GM10266 (cell line): ENCODE measurements around the gene CYP3A5.
"Not testable (repeated sequence)": the region's sequence is repeated elsewhere in the genome, so short reads cannot be mapped to it uniquely, and the experiment has no call there.

Experiments used
- DNase-seq: peaks from one replicate; pipeline ENCODE4 v3.0.0; 2012; ENCODE audit errors: extremely low spot score
- TF ChIP-seq, protein P1 (sequence below): IDR thresholded peaks from 2 replicates; pipeline ENCODE4 v1.5.1; 2012; ENCODE audit warnings: mild to moderate bottlenecking, low read depth; ENCODE audit not compliant: control insufficient read depth, insufficient read depth; ENCODE audit errors: missing control alignments

Gene CYP3A5

DNA sequence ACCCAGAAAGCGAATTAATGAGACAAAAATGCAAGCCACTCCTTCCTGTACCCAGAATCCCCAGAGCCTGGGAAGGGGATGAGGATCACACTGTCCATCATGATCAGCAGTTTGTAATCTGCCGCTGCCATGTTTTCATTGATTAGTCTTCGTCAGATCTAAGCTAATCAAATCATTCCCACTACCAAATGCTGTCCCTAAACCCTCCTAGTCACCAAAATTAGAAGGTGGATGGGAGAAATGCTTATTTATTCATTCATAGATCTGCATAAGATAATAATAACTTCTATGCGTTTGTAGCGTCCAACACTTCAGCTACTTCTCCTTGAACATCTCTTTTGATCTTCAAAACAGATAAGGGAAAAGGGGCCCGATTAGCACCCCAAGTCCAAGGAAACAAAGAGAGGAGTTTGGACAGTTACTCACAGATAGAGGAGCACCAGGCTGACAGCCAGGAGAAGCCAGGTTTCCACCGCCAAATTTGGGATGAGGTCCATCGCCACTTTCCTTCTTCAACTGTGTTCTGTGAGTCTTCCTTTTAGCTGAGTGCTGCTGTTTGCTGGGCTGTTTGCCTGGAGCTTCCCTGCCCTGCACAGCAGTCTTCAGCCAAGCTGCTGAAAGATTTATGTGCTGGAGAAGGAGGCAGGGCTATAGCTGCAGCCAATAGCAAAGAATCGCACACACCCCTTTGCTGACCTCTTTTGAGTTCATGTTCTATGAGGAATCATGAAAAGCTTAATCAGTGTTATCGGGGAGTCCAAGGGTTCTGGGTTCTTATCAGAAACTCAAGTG is at the start of gene CYP3A5:
CYP3A5 (minus strand) TSS at position 597 of the 792 bp plus-strand sequence; CDS start at position 497, 100 bp downstream.
- TF ChIP-seq, protein P1, sequence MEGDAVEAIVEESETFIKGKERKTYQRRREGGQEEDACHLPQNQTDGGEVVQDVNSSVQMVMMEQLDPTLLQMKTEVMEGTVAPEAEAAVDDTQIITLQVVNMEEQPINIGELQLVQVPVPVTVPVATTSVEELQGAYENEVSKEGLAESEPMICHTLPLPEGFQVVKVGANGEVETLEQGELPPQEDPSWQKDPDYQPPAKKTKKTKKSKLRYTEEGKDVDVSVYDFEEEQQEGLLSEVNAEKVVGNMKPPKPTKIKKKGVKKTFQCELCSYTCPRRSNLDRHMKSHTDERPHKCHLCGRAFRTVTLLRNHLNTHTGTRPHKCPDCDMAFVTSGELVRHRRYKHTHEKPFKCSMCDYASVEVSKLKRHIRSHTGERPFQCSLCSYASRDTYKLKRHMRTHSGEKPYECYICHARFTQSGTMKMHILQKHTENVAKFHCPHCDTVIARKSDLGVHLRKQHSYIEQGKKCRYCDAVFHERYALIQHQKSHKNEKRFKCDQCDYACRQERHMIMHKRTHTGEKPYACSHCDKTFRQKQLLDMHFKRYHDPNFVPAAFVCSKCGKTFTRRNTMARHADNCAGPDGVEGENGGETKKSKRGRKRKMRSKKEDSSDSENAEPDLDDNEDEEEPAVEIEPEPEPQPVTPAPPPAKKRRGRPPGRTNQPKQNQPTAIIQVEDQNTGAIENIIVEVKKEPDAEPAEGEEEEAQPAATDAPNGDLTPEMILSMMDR = no peak

DNA sequence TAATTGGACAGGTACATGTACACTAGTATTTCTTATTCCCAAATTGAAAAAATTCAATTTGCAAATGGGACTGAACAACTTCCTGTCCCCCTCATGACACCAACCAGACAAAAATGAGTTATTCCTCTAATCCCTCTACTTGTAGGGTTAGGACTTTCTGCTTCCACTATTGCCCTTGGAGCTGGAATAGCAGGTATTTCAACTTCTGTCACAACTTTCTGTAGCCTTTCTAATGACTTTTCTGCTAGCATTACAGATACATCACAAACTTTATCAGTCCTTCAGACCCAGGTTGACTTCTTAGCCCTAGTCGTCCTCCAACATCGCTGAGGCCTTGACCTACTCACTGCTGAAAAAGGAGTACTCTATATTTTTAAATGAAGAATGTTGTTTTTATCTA is 48.8 kb upstream of the CYP3A5 start:
- no peak for DNase-seq
- TF ChIP-seq, protein P1 = no peak

More for the DNA sequence above, at the start of gene CYP3A5:
- DNase-seq = no peak

DNA sequence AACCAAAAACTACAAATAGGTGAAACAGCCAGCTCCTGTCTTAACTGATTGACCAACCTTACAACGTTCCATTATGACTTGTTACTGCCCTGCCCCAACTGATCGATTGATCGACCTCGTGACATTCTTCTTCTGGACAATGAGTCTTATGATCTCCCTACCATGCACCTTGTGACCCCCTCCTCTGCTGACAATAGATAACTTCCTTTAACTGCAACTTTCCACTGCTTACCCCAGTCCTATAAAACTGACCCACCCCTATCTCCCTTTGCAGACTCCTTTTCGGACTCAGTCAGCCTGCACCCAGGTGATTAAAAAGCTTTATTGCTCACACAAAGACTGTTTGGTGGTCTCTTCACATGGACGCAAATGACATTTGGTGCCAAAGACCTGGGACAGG is 43.4 kb upstream of the CYP3A5 start:
- not testable (repeated sequence) for DNase-seq

DNA sequence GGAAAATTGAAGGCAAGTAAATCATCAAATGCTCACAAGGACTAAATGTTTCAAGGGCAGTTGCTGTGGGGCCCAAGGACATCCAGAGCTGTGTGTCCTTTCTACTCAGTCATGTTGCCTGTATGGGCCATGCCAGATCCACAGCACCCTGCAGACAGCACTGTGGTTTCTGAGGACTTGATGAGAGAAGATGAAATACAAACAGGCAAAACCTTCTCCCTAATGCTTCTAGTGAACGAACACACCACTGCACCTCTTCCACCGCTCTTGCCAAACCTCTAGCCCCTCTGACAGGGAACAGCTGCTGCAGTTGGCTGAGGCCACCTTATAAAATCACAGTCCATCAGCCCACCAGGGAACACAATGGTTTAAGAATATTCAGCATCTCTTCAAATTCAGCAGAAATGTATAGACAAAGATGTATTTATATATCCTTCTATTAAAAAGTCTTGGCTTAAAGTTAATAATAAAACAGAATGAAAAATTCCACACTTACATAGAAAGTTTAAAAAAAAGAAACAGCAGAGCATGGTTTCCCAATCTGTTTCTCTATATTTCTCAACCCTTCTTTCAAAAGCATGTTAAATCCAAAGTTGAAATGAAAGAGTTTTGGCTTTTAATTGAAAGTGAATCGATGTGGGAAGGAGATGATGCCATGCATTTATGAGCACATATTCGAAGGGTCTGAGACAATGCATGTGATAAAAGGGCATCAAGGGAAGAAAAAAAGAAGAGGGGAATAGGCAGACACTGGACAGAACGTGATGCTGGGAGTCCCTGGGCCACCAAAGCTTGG is 41.2 kb upstream of the CYP3A5 start:
- TF ChIP-seq, protein P1 = no peak

DNA sequence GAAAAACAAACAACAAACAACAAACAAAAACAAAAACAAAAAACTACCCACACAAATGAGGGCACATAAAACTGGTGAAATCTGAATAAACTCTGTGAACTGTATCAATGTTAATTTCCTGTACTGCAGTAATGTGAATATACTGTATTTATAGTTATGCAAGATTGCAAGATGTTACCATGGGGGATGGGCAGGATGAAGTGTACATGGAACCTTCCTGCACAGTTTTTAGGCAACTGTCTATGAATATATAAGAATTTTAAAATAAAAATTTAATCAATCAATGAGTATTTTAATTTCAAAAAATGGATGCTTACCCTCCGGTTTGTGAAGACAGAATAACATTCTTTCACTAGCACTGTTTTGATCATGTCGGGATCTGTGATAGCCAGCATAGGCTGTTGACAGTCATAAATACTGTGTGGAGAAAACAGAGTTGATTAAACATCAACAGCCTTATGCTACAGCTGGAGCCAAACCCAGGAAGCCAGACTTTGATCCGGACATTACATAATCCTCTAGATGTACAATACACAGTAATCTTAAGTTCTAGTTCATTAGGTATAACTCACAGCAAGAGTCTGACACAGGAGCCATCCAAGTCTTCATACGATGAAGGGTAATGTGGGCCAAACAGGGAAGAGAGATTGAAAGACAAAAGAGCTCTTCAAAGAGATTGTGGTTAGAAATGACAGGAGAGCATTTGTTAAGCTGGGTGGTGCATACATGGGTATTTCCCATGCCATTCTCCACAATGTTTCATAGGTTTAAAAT is 40.4 kb upstream of the CYP3A5 start:
- DNase-seq = no peak
- TF ChIP-seq, protein P1 = no peak

More for the DNA sequence above, 41.2 kb upstream of the CYP3A5 start:
- no peak for DNase-seq

DNA sequence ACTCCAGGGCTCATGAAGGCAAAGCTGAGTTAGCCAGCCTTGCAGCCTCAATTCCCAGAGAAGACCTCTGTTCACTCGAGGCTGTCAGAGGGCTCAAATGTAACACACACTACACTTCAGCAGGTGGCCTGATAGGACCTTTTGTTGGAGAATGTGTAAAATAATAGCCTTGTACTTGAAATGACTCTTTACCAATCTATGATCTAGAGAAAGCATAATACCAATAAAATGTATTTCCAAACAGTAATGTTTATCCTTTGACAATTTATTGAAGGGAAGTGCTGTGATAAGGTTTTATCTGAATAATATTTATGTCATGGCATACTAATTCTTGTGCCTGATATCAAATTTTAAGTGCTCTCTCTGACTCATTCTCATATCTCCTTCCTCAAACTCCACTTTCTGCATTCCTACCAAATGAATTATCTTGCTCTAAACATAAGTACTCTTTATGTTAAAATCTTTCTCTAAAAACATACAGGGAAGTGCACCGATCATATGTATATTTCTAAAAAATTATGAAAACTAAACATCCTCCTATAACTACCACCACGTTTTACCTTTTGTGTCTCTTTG is 34.3 kb upstream of the CYP3A5 start:
- TF ChIP-seq, protein P1 = no peak
- no peak for DNase-seq

DNA sequence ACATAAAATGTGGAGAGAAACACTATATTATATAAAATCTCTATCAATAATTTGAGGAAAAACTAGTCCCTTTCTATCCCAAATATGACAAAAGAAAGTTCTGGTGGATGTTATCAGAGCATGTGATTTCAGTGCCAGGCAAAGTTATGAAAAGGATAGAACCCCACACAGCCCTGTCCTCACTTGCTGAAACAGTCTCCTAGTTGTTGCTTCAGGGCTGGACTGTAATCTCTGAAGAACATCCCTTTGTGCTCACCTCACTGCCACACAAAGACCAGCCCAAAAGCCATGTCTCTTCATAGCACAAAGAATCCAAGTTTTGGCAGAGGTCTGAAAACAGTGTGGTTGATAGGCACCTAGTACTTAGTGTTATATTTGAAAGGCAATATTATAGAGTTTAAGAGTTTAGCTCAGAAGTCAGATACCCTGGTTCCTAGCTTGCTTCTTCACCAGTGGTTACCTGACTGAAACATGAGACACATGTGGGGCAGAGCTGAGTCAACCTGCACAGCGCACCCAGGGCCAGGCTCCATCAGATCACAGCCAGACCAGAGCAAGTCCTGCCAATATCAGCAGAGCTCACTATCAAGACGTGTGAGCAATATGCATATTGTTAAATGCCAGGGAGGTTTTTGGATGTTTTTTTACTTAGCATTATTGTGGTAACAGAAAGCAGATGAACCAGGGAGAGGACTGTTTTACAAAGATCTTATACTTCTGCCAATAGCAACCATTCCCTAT is 30.2 kb upstream of the CYP3A5 start:
- TF ChIP-seq, protein P1 = no peak
- no peak for DNase-seq
